ENCODE data around the gene BIK.

DNA sequence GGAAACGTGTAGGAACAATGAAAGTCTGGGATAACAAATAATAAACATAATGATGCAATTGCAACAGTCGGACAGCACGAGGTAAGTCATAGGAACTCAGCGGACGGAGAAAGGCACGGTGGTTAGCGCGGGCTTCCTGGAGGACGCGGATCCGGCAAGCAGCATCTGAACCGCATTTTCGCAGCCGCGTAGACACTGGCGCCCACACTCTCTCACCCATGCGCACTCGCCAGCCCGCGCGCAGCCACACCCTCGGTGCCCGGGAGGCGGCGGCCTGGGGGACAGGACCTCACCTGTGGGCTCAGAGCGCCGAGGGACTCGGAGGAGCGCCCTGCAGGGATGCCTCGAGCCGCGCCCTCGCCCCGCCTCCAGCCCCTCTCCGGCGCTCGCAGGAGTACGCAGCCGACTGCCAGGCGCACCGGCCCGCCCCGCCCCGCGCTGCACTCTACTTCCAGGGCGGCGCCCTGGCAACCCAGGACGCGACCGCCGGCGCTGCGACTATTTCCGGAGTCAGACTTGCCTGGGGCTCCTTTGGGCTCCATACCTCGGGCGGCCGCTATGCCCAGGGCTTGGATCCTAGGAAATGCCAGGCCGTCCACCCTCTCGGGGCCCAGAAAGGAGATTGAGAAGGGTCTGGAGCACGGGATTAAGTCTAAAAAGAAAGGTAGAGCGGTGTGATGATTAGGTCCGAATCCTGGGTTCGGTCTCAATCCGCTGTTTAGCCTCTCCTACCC is 21.4 kb upstream of the BIK start, which contains the start of gene TTLL1:
- TF ChIP-seq POLR2A (IDR thresholded peaks at IDR 0.05) = peak in 1 of 2 donors; percentile 42
- TF ChIP-seq, protein P1, sequence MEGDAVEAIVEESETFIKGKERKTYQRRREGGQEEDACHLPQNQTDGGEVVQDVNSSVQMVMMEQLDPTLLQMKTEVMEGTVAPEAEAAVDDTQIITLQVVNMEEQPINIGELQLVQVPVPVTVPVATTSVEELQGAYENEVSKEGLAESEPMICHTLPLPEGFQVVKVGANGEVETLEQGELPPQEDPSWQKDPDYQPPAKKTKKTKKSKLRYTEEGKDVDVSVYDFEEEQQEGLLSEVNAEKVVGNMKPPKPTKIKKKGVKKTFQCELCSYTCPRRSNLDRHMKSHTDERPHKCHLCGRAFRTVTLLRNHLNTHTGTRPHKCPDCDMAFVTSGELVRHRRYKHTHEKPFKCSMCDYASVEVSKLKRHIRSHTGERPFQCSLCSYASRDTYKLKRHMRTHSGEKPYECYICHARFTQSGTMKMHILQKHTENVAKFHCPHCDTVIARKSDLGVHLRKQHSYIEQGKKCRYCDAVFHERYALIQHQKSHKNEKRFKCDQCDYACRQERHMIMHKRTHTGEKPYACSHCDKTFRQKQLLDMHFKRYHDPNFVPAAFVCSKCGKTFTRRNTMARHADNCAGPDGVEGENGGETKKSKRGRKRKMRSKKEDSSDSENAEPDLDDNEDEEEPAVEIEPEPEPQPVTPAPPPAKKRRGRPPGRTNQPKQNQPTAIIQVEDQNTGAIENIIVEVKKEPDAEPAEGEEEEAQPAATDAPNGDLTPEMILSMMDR (IDR thresholded peaks at IDR 0.05) = peak in 2 of 12 donors; percentile 14 to 15
